Activated T-cell treated with anti-CD3 and anti-CD28 coated beads, Interleukin-2, amount 50 U/mL, for 72 hours (primary cell): ENCODE data around the gene LRRC8D. TPM values are rescaled to one million over a fixed set of nuclear protein-coding genes. Genes with fewer than 3 reads are reported as not detected.
A peak's percentile ranks its signal among the peaks of the same experiment; 100 is the strongest.

ENCODE experiments used
- ATAC-seq, 2 donors: fragments of 150-1000 bp; cut with Tn5 transposase; replicated peaks in 1 of 2; 2 replicates each; pipeline ENCODE4 v1.10.0; 2021; ENCODE audit warnings: moderate library complexity in 2 of 2, mild to moderate bottlenecking in 1 of 2
- DNase-seq, 2 donors: peaks; one replicate each; pipeline ENCODE4 v3.0.0; 2021 to 2022; ENCODE audit warnings: mixed read lengths in 1 of 2
- H3K27ac Mint-ChIP-seq: one replicate; pipeline ENCODE4 v1.8.0; 2022; ENCODE audit warnings: mild to moderate bottlenecking, moderate library complexity, mixed read lengths
- H3K27me3 Mint-ChIP-seq: one replicate; pipeline ENCODE4 v1.8.0; 2022; ENCODE audit warnings: low read depth, mixed read lengths
- H3K36me3 Mint-ChIP-seq, 2 donors: one replicate each; pipeline ENCODE4 v1.8.0; 2022; ENCODE audit warnings: mixed read lengths in 2 of 2, mild to moderate bottlenecking in 1 of 2; ENCODE audit not compliant: insufficient read depth in 2 of 2
- H3K4me1 Mint-ChIP-seq: one replicate; pipeline ENCODE4 v1.8.0; 2022; ENCODE audit warnings: low read depth, mixed read lengths
- H3K4me3 Mint-ChIP-seq, 2 donors: one replicate each; pipeline ENCODE4 v1.8.0; 2022; ENCODE audit warnings: mild to moderate bottlenecking in 2 of 2, mixed read lengths in 2 of 2, moderate library complexity in 2 of 2
- H3K9me3 Mint-ChIP-seq, 2 donors: one replicate each; pipeline ENCODE4 v1.8.0; 2022; ENCODE audit warnings: mixed read lengths in 2 of 2
- total RNA-seq, 2 donors: library from RNA; stranded (reverse); gene quantifications; one replicate each; pipeline ENCODE4 v1.2.3, GENCODE V29; 2022

The LRRC8D gene
- total RNA-seq, 2 donors from 2014 or later: 29.2 to 44.8 TPM

- DNase-seq: peak; percentile 82 to 85
- peak; percentile 90 to 94 for ATAC-seq
- Mint-ChIP-seq H3K36me3 (peaks cover 4 to 7% of the 10 kb centered on the region in 2 donors), H3K4me1 (peaks cover 77% of the 10 kb centered on the region), H3K9me3 (no peaks in the 10 kb centered on the region), H3K27ac (peak overlapping the region; percentile 85), H3K4me3 (peak overlapping the region; percentile 94 to 99), H3K27me3 (no peaks in the 10 kb centered on the region)
Measured at GRCh38 chr1:89843273-89844130, 22.7 kb downstream of the LRRC8D start.

- peaks cover 76% of the 10 kb centered on the region for H3K4me1 Mint-ChIP-seq
- peak overlapping the region; percentile 99 for H3K27ac Mint-ChIP-seq
- H3K27me3 Mint-ChIP-seq: no peaks in the 10 kb centered on the region
- peak overlapping the region; percentile 94 to 99 for H3K4me3 Mint-ChIP-seq
- H3K36me3 Mint-ChIP-seq: peaks cover 4 to 8% of the 10 kb centered on the region in 2 donors
- peak; percentile 30 to 33 for DNase-seq
- peak; percentile 23 for ATAC-seq
- no peaks in the 10 kb centered on the region for H3K9me3 Mint-ChIP-seq
Measured at GRCh38 chr1:89844241-89844807, 23.5 kb downstream of the LRRC8D start.

- peaks cover 76% of the 10 kb centered on the region for H3K4me1 Mint-ChIP-seq
- H3K4me3 Mint-ChIP-seq: peak overlapping the region; percentile 94 to 99
- H3K36me3 Mint-ChIP-seq: peaks cover 8 to 9% of the 10 kb centered on the region in 2 donors
- peak in 1 of 2 donors; percentile 22 for ATAC-seq
- DNase-seq: peak in 1 of 2 donors; percentile 14
- H3K27me3 Mint-ChIP-seq: no peaks in the 10 kb centered on the region
- no peaks in the 10 kb centered on the region for H3K9me3 Mint-ChIP-seq
- H3K27ac Mint-ChIP-seq: peak overlapping the region; percentile 99
Measured at GRCh38 chr1:89844860-89845259, 24.0 kb downstream of the LRRC8D start.

- H3K9me3 Mint-ChIP-seq: no peaks in the 10 kb centered on the region
- H3K27ac Mint-ChIP-seq: peak overlapping the region; percentile 41
- no peaks in the 10 kb centered on the region for H3K27me3 Mint-ChIP-seq
- H3K4me3 Mint-ChIP-seq: peak overlapping the region; percentile 86 to 94
- no peak for ATAC-seq
- H3K36me3 Mint-ChIP-seq: peaks cover 8 to 15% of the 10 kb centered on the region in 2 donors
- peaks cover 73% of the 10 kb centered on the region for H3K4me1 Mint-ChIP-seq
- DNase-seq: no peak
Measured at GRCh38 chr1:89847191-89847729, 26.4 kb downstream of the LRRC8D start.

GRCh38 chr1:89850844-89851415, 30.1 kb downstream of the LRRC8D start:
- Mint-ChIP-seq H3K36me3 (peaks cover 2 to 11% of the 10 kb centered on the region in 2 donors), H3K4me1 (peaks cover 46% of the 10 kb centered on the region), H3K27ac (peak overlapping the region; percentile 1), H3K4me3 (no peak overlapping the region), H3K27me3 (no peaks in the 10 kb centered on the region), H3K9me3 (no peaks in the 10 kb centered on the region)
- no peak for ATAC-seq
- no peak for DNase-seq

- Mint-ChIP-seq H3K9me3 (no peaks in the 10 kb centered on the region), H3K4me3 (no peak overlapping the region), H3K36me3 (peaks cover 0 to 11% of the 10 kb centered on the region in 2 donors), H3K27me3 (no peaks in the 10 kb centered on the region), H3K4me1 (peaks cover 19% of the 10 kb centered on the region), H3K27ac (no peak overlapping the region)
- ATAC-seq (peak; percentile 64 to 74), DNase-seq (no peak)
Measured at GRCh38 chr1:89854140-89854539, 33.3 kb downstream of the LRRC8D start.

- H3K4me1 Mint-ChIP-seq: peaks cover 9% of the 10 kb centered on the region
- H3K27me3 Mint-ChIP-seq: no peaks in the 10 kb centered on the region
- ATAC-seq (peak; percentile 83 to 86), DNase-seq (no peak)
- H3K9me3 Mint-ChIP-seq: no peaks in the 10 kb centered on the region
- no peak overlapping the region for H3K27ac Mint-ChIP-seq
- peaks cover 0 to 6% of the 10 kb centered on the region in 2 donors for H3K36me3 Mint-ChIP-seq
- H3K4me3 Mint-ChIP-seq: no peak overlapping the region
Measured at GRCh38 chr1:89855413-89856123, 34.7 kb downstream of the LRRC8D start.

- Mint-ChIP-seq H3K36me3 (peaks cover 5 to 19% of the 10 kb centered on the region in 2 donors), H3K4me3 (peak overlapping the region in 1 of 2 donors; percentile 56), H3K4me1 (peaks cover 51% of the 10 kb centered on the region), H3K27me3 (no peaks in the 10 kb centered on the region), H3K9me3 (no peaks in the 10 kb centered on the region), H3K27ac (peak overlapping the region; percentile 75)
- DNase-seq (no peak), ATAC-seq (no peak)
Measured at GRCh38 chr1:89863165-89863830, 42.5 kb downstream of the LRRC8D start.

- no peak for ATAC-seq
- Mint-ChIP-seq H3K4me3 (no peak overlapping the region), H3K27me3 (no peaks in the 10 kb centered on the region), H3K4me1 (peaks cover 69% of the 10 kb centered on the region), H3K36me3 (peaks cover 11 to 32% of the 10 kb centered on the region in 2 donors), H3K9me3 (peaks cover 0 to 2% of the 10 kb centered on the region in 2 donors), H3K27ac (peak overlapping the region; percentile 6)
- DNase-seq: no peak
Measured at GRCh38 chr1:89865498-89866382, 44.9 kb downstream of the LRRC8D start.

GRCh38 chr1:89866568-89866967, 45.7 kb downstream of the LRRC8D start:
- no peaks in the 10 kb centered on the region for H3K27me3 Mint-ChIP-seq
- DNase-seq (no peak), ATAC-seq (no peak)
- H3K4me3 Mint-ChIP-seq: no peak overlapping the region
- peaks cover 0 to 2% of the 10 kb centered on the region in 2 donors for H3K9me3 Mint-ChIP-seq
- H3K36me3 Mint-ChIP-seq: peaks cover 11 to 27% of the 10 kb centered on the region in 2 donors
- no peak overlapping the region for H3K27ac Mint-ChIP-seq
- H3K4me1 Mint-ChIP-seq: peaks cover 67% of the 10 kb centered on the region

GRCh38 chr1:89870998-89871397, 50.2 kb downstream of the LRRC8D start:
- H3K4me1 Mint-ChIP-seq: peaks cover 43% of the 10 kb centered on the region

More at GRCh38 chr1:89870998-89871397, 50.2 kb downstream of the LRRC8D start:
- ATAC-seq (no peak), DNase-seq (no peak)
- Mint-ChIP-seq H3K4me3 (no peak overlapping the region), H3K36me3 (peaks cover 8 to 17% of the 10 kb centered on the region in 2 donors), H3K27ac (peak overlapping the region; percentile 5), H3K9me3 (peaks cover 0 to 2% of the 10 kb centered on the region in 2 donors), H3K27me3 (no peaks in the 10 kb centered on the region)
